GM18519 (cell line): Measurements from ENCODE around the gene TACR1.
"Not testable (repeated sequence)": the region's sequence is repeated elsewhere in the genome, so short reads cannot be mapped to it uniquely, and the experiment has no call there.

Experiments used
- ATAC-seq: cut with Tn5 transposase; IDR thresholded peaks from one replicate; pipeline ENCODE4 v1.9.1; 2021; ENCODE audit warnings: mild to moderate bottlenecking, moderate library complexity; ENCODE audit not compliant: unreplicated experiment, low FRiP score

The TACR1 gene

GRCh38 chr2:75195076-75195691, 4.1 kb downstream of the TACR1 start:
- no peak for ATAC-seq

GRCh38 chr2:75194184-75194868, 5.0 kb downstream of the TACR1 start:
- no peak for ATAC-seq

- no peak for ATAC-seq
These were observed 6.8 kb downstream of the TACR1 start for GRCh38 chr2:75192496-75192895.

GRCh38 chr2:75190271-75190990, 8.9 kb downstream of the TACR1 start:
- no peak for ATAC-seq

- ATAC-seq: no peak
These were observed 12.5 kb downstream of the TACR1 start for GRCh38 chr2:75186821-75187220.

- ATAC-seq: no peak
These were observed 16.7 kb downstream of the TACR1 start for GRCh38 chr2:75182606-75183005.

GRCh38 chr2:75180476-75180875, 18.8 kb downstream of the TACR1 start:
- no peak for ATAC-seq

- ATAC-seq: no peak
These were observed 21.9 kb downstream of the TACR1 start for GRCh38 chr2:75177427-75177826.

- ATAC-seq: no peak
These were observed 23.9 kb downstream of the TACR1 start for GRCh38 chr2:75175456-75175855.

GRCh38 chr2:75174981-75175380, 24.3 kb downstream of the TACR1 start:
- ATAC-seq: no peak

GRCh38 chr2:75174519-75174918, 24.8 kb downstream of the TACR1 start:
- no peak for ATAC-seq

GRCh38 chr2:75173740-75174139, 25.6 kb downstream of the TACR1 start:
- no peak for ATAC-seq

- not testable (repeated sequence) for ATAC-seq
These were observed 27.9 kb downstream of the TACR1 start for GRCh38 chr2:75171423-75171822.

- ATAC-seq: no peak
These were observed 28.4 kb downstream of the TACR1 start for GRCh38 chr2:75170889-75171288.

GRCh38 chr2:75168186-75168585, 31.1 kb downstream of the TACR1 start:
- ATAC-seq: no peak

GRCh38 chr2:75166491-75166890, 32.8 kb downstream of the TACR1 start:
- ATAC-seq: no peak

- no peak for ATAC-seq
These were observed 36.4 kb downstream of the TACR1 start for GRCh38 chr2:75162897-75163296.

- no peak for ATAC-seq
These were observed 37.1 kb downstream of the TACR1 start for GRCh38 chr2:75162259-75162658.

GRCh38 chr2:75157435-75157834, 41.9 kb downstream of the TACR1 start:
- no peak for ATAC-seq

GRCh38 chr2:75155115-75155514, 44.2 kb downstream of the TACR1 start:
- ATAC-seq: no peak

- ATAC-seq: no peak
These were observed 46.1 kb downstream of the TACR1 start for GRCh38 chr2:75153221-75153620.

- not testable (repeated sequence) for ATAC-seq
These were observed 47.1 kb downstream of the TACR1 start for GRCh38 chr2:75152243-75152642.
